ENCODE measurements around the gene NEGR1.

NEGR1 gene

GRCh38 chr1:72015006-72015405 is 267.3 kb downstream of the NEGR1 start:
- no peak for DNase-seq

- no peak for DNase-seq
These were observed 269.2 kb downstream of the NEGR1 start for GRCh38 chr1:72013161-72013560.

- no peak for DNase-seq
These were observed 270.6 kb downstream of the NEGR1 start for GRCh38 chr1:72011721-72012120.

- no peak for DNase-seq
These were observed 272.3 kb downstream of the NEGR1 start for GRCh38 chr1:72010094-72010431.

GRCh38 chr1:72009173-72010093 is 272.9 kb downstream of the NEGR1 start:
- DNase-seq = no peak

GRCh38 chr1:72007312-72007711 is 275.0 kb downstream of the NEGR1 start:
- no peak for DNase-seq

- no peak for DNase-seq
These were observed 276.2 kb downstream of the NEGR1 start for GRCh38 chr1:72006092-72006491.

- DNase-seq = no peak
These were observed 279.2 kb downstream of the NEGR1 start for GRCh38 chr1:72003092-72003491.

- no peak for DNase-seq
These were observed 281.5 kb downstream of the NEGR1 start for GRCh38 chr1:72000809-72001208.

GRCh38 chr1:71994646-71995045 is 287.7 kb downstream of the NEGR1 start:
- DNase-seq = no peak

GRCh38 chr1:71987181-71987580 is 295.2 kb downstream of the NEGR1 start:
- DNase-seq = no peak

- DNase-seq = no peak
These were observed 296.2 kb downstream of the NEGR1 start for GRCh38 chr1:71986160-71986559.

GRCh38 chr1:71980556-71980955 is 301.8 kb downstream of the NEGR1 start:
- DNase-seq = no peak

GRCh38 chr1:71979882-71980281 is 302.5 kb downstream of the NEGR1 start:
- no peak for DNase-seq

- no peak for DNase-seq
These were observed 314.7 kb downstream of the NEGR1 start for GRCh38 chr1:71967670-71968069.

GRCh38 chr1:71964188-71964587 is 318.2 kb downstream of the NEGR1 start:
- no peak for DNase-seq

- no peak for DNase-seq
These were observed 325.6 kb downstream of the NEGR1 start for GRCh38 chr1:71956613-71957285.

GRCh38 chr1:71950579-71950978 is 331.8 kb downstream of the NEGR1 start:
- DNase-seq = no peak

GRCh38 chr1:71949681-71950080 is 332.7 kb downstream of the NEGR1 start:
- DNase-seq = no peak

- DNase-seq = no peak
These were observed 333.8 kb downstream of the NEGR1 start for GRCh38 chr1:71948561-71948960.

GRCh38 chr1:71944006-71944405 is 338.3 kb downstream of the NEGR1 start:
- DNase-seq = no peak

GRCh38 chr1:71940261-71940660 is 342.1 kb downstream of the NEGR1 start:
- DNase-seq = no peak

- no peak for DNase-seq
These were observed 351.8 kb downstream of the NEGR1 start for GRCh38 chr1:71930511-71930910.

- DNase-seq = no peak
These were observed 360.3 kb downstream of the NEGR1 start for GRCh38 chr1:71921935-71922559.
